K562 (cell line): ENCODE results near the gene SPTBN4. TPM values are rescaled to one million over a fixed set of nuclear protein-coding genes. Genes with fewer than 3 reads are reported as not detected.

Experiments used
- BRD4 ChIP-seq: fragments of 200-600 bp; sonication (generic); IDR thresholded peaks from 2 replicates; pipeline ENCODE4 v1.6.1; 2017; ENCODE audit warnings: inconsistent platforms
- BRD9 ChIP-seq: fragments of 450-650 bp; IDR thresholded peaks from 2 replicates; pipeline ENCODE4 v1.6.1; 2018; ENCODE audit warnings: low read depth; ENCODE audit not compliant: partially characterized antibody
- GABPA ChIP-seq: fragments of 200-800 bp; sonication (Bioruptor generic); conservative IDR thresholded peaks from 2 replicates; pipeline ENCODE4 v1.6.1; 2016; ENCODE audit warnings: low read depth, missing genetic modification characterization, missing compliant biosample characterization
- HDAC1 ChIP-seq, 2 experiments: fragments of 450-650 bp; IDR thresholded peaks; 2 replicates each; pipeline ENCODE4 v1.6.1; 2016 to 2017; ENCODE audit warnings: inconsistent platforms in 1 of 2, mild to moderate bottlenecking in 1 of 2, moderate library complexity in 1 of 2
- KDM2B ChIP-seq: fragments of 250-450 bp; sonication (Bioruptor Pico); IDR thresholded peaks from 2 replicates; pipeline ENCODE4 v1.8.0; 2021; ENCODE audit warnings: mild to moderate bottlenecking, moderate library complexity
- L3MBTL2 ChIP-seq: fragments of 450-650 bp; IDR thresholded peaks from 2 replicates; pipeline ENCODE4 v1.6.1; 2016; ENCODE audit warnings: mild to moderate bottlenecking, moderate library complexity
- NCOA1 ChIP-seq: fragments of 450-650 bp; IDR thresholded peaks from 2 replicates; pipeline ENCODE4 v1.6.1; 2016; ENCODE audit warnings: low read depth
- NFYB ChIP-seq: IDR thresholded peaks from 2 replicates; pipeline ENCODE4 v1.6.1; 2011; ENCODE audit warnings: mild to moderate bottlenecking, moderate library complexity; ENCODE audit not compliant: insufficient read length; ENCODE audit errors: extremely low read depth
- NRF1 ChIP-seq, 2 experiments: fragments of 450-650 bp; IDR thresholded peaks in 1 of 2; conservative IDR thresholded peaks in 1 of 2; 2 replicates each; pipeline ENCODE4 v1.6.1; 2014; ENCODE audit warnings: mild to moderate bottlenecking in 2 of 2
- RBBP5 ChIP-seq: fragments of 200-600 bp; sonication (generic); IDR thresholded peaks from 2 replicates; pipeline ENCODE4 v1.6.1; 2012; ENCODE audit warnings: borderline replicate concordance, mild to moderate bottlenecking, low read length, control low read depth, inconsistent platforms; ENCODE audit not compliant: insufficient read depth, poor library complexity, severe bottlenecking
- SP1 ChIP-seq: sonication (generic); formaldehyde crosslinking; IDR thresholded peaks from 2 replicates; pipeline ENCODE4 v1.8.1; 2022; ENCODE audit warnings: mild to moderate bottlenecking, missing genetic modification reagents
- SUPT5H ChIP-seq: fragments of 450-650 bp; IDR thresholded peaks from 2 replicates; pipeline ENCODE4 v1.6.1; 2016
- TBP ChIP-seq: optimal IDR thresholded peaks from 2 replicates; pipeline ENCODE3; 2011; ENCODE audit warnings: low read depth, low read length, improper control_type of control experiment
- ZBTB7A ChIP-seq: IDR thresholded peaks from 2 replicates; pipeline ENCODE4 v1.6.1; 2011; ENCODE audit warnings: low read depth, mild to moderate bottlenecking, low read length, moderate library complexity, borderline replicate concordance; ENCODE audit not compliant: control insufficient read depth
- ZKSCAN8 ChIP-seq: fragments of 200-800 bp; sonication (Bioruptor generic); IDR thresholded peaks from 2 replicates; pipeline ENCODE4 v1.6.1; 2016; ENCODE audit warnings: missing genetic modification characterization, missing compliant biosample characterization
- ZNF3 ChIP-seq: fragments of 250-450 bp; sonication (Bioruptor Pico); IDR thresholded peaks from 2 replicates; pipeline ENCODE4 v1.5.0; 2021; ENCODE audit warnings: mild to moderate bottlenecking, moderate library complexity
- polyA plus RNA-seq, 8 experiments: library from polyadenylated mRNA; depleted of rRNA in 4 of 8; stranded (reverse) in 5 of 8; unstranded in 3 of 8; fragments of >200 nt; fragmentation: Nextera tagmentation in 2 of 8; fragmentation: Illumina TruSeq in 1 of 8; extraction: Ambion mirVana in 2 of 8; extraction: Trizol in 1 of 8; gene quantifications; 2 replicates each; pipeline versions ENCODE4 v1.2.1 to v1.2.3, GENCODE V29; 2011 to 2014; ENCODE audit warnings: inconsistent platforms in 1 of 8, missing spikeins in 1 of 8
- total RNA-seq, 7 experiments: library from RNA; depleted of rRNA in 6 of 7; stranded (reverse); fragments of >200 nt in 6 of 7; fragmentation: Illumina TruSeq in 2 of 7; extraction: Trizol in 2 of 7; gene quantifications; 2 replicates each; pipeline versions ENCODE4 v1.2.1 to v1.2.3, GENCODE V29; 2011 to 2021; ENCODE audit warnings: low replicate concordance in 1 of 7
- TF ChIP-seq, protein P1 (sequence below): sonication (generic); formaldehyde crosslinking; IDR thresholded peaks from 2 replicates; pipeline ENCODE4 v1.8.1; 2023; ENCODE audit warnings: mild to moderate bottlenecking, missing genetic modification reagents
- TF ChIP-seq, protein P2 (sequence below): sonication (generic); formaldehyde crosslinking; IDR thresholded peaks from 2 replicates; pipeline ENCODE4 v1.5.0; 2020; ENCODE audit warnings: missing genetic modification reagents
- TF ChIP-seq, protein P3 (sequence below): fragments of 250-450 bp; sonication (Bioruptor Pico); IDR thresholded peaks from 2 replicates; pipeline ENCODE4 v1.9.0; 2021; ENCODE audit warnings: mild to moderate bottlenecking, inconsistent platforms
- TF ChIP-seq, protein P4 (sequence below): fragments of 450-650 bp; IDR thresholded peaks from 2 replicates; pipeline ENCODE4 v1.6.1; 2016

Gene SPTBN4
- total and polyA plus RNA-seq, 9 of the 15 experiments (the other 6 are each of a cell fraction or from before 2014, with no cell fraction given), result 0.01 to 1.5 (median 0.86) TPM

DNA sequence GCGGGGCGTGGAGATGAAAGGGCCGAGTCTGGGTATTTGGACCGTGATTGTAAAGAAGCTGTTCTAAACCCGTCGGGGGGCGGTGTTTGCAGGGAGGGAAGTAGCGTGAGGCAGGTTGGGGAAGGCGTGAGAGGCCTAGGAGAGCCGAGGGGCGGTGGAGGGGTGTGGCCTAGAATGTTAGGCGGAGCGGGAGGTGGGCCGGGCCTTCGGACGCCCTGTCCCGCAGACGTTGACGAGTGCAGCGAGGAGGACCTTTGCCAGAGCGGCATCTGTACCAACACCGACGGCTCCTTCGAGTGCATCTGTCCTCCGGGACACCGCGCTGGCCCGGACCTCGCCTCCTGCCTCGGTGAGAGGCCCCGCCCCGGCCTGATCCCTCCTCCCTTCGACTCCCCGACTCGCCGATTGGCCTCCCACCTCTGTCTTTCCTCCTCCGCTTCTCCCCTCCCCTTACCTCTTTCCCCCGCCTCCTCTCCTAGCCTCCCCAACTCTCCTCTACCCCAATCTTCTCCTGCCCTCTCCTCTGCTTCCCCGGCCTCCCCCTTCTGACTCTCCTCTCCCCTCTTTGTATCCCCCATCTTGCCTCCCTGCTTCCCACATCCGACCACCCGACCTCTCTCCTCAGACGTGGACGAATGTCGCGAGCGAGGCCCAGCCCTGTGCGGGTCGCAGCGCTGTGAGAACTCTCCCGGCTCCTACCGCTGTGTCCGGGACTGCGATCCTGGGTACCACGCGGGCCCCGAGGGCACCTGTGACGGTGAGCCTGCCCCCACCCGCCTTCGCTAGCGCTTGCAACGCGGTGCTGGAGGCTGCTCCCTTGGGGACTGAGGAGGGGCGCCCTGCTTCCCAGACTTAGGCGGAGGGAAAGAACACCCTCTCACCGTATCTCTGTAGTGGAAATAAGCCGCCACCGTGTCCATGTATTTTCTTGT, 147.2 kb downstream of the SPTBN4 start (continued):
- TF ChIP-seq, protein P1, sequence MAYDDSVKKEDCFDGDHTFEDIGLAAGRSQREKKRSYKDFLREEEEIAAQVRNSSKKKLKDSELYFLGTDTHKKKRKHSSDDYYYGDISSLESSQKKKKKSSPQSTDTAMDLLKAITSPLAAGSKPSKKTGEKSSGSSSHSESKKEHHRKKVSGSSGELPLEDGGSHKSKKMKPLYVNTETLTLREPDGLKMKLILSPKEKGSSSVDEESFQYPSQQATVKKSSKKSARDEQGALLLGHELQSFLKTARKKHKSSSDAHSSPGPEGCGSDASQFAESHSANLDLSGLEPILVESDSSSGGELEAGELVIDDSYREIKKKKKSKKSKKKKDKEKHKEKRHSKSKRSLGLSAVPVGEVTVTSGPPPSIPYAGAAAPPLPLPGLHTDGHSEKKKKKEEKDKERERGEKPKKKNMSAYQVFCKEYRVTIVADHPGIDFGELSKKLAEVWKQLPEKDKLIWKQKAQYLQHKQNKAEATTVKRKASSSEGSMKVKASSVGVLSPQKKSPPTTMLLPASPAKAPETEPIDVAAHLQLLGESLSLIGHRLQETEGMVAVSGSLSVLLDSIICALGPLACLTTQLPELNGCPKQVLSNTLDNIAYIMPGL (CRISPR knock-in tag), result peak; percentile 60; the same call in 1 of the 2 replicates
- peak in 1 of 2 experiments; percentile 22; a peak in 2 of 4 replicates for TF ChIP-seq NRF1 (conservative IDR thresholded peaks at IDR 0.05 in 1 of 2, IDR thresholded peaks at IDR 0.05 in 1 of 2)
- no peak for TF ChIP-seq ZKSCAN8 (CRISPR knock-in tag)
- TF ChIP-seq HDAC1 (IDR thresholded peaks at IDR 0.05), result peak in 1 of 2 experiments; percentile 74; a peak in 2 of 4 replicates
- TF ChIP-seq GABPA, result no peak; the same call in none of the 2 replicates
- TF ChIP-seq SP1 (CRISPR knock-in tag), result peak; percentile 28
- peak; percentile 41 for TF ChIP-seq BRD9
- no peak for TF ChIP-seq RBBP5
- TF ChIP-seq SUPT5H, result peak; percentile 29; the same call in 1 of the 2 replicates
- peak; percentile 29 for TF ChIP-seq TBP
- peak; percentile 79; the same call in 1 of the 2 replicates for TF ChIP-seq L3MBTL2
- TF ChIP-seq, protein P2, sequence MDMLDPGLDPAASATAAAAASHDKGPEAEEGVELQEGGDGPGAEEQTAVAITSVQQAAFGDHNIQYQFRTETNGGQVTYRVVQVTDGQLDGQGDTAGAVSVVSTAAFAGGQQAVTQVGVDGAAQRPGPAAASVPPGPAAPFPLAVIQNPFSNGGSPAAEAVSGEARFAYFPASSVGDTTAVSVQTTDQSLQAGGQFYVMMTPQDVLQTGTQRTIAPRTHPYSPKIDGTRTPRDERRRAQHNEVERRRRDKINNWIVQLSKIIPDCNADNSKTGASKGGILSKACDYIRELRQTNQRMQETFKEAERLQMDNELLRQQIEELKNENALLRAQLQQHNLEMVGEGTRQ, result no peak
- no peak for TF ChIP-seq NCOA1
- peak; percentile 41; the same call in 1 of the 2 replicates for TF ChIP-seq KDM2B (CRISPR knock-in tag)
- no peak for TF ChIP-seq ZNF3 (CRISPR knock-in tag)
- TF ChIP-seq ZBTB7A, result 0 out of 2 replicates have a peak, but pooled peaks have one; percentile 25
- TF ChIP-seq, protein P3, sequence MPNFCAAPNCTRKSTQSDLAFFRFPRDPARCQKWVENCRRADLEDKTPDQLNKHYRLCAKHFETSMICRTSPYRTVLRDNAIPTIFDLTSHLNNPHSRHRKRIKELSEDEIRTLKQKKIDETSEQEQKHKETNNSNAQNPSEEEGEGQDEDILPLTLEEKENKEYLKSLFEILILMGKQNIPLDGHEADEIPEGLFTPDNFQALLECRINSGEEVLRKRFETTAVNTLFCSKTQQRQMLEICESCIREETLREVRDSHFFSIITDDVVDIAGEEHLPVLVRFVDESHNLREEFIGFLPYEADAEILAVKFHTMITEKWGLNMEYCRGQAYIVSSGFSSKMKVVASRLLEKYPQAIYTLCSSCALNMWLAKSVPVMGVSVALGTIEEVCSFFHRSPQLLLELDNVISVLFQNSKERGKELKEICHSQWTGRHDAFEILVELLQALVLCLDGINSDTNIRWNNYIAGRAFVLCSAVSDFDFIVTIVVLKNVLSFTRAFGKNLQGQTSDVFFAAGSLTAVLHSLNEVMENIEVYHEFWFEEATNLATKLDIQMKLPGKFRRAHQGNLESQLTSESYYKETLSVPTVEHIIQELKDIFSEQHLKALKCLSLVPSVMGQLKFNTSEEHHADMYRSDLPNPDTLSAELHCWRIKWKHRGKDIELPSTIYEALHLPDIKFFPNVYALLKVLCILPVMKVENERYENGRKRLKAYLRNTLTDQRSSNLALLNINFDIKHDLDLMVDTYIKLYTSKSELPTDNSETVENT (CRISPR knock-in tag), result peak; percentile 56; the same call in 1 of the 2 replicates
- peak; percentile 70 for TF ChIP-seq NFYB
- TF ChIP-seq BRD4, result 0 out of 2 replicates have a peak, but pooled peaks have one; percentile 11
- TF ChIP-seq, protein P4, sequence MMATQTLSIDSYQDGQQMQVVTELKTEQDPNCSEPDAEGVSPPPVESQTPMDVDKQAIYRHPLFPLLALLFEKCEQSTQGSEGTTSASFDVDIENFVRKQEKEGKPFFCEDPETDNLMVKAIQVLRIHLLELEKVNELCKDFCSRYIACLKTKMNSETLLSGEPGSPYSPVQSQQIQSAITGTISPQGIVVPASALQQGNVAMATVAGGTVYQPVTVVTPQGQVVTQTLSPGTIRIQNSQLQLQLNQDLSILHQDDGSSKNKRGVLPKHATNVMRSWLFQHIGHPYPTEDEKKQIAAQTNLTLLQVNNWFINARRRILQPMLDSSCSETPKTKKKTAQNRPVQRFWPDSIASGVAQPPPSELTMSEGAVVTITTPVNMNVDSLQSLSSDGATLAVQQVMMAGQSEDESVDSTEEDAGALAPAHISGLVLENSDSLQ, result peak; percentile 95
